ENCODE data around the gene EREG.
"Not testable (repeated sequence)": the region's sequence is repeated elsewhere in the genome, so short reads cannot be mapped to it uniquely, and the experiment has no call there.

The EREG gene

GRCh38 chr4:74340421-74340820, 24.5 kb upstream of the EREG start:
- DNase-seq (ENCODE audit: low read depth in 2 of 2, low spot score in 1 of 2): not testable (repeated sequence)

DNA sequence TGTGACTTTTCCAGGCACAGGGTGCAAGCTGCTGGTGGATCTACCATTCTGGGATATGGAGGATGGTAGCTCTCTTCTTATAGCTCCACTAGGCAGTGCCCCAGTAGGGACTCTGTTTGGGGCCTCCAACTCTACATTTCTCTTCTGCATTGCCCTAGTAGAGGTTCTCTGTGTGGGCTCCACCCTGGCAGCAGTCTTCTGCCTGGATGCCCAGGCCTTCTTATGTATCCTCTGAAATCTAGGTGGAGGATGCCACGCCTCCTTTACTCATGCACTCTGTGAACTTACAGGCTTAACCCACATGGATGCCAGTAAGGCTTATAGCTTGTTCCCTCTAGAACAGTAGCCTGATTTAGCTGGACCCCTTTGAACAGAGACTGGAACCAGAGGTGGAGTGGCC, 20.9 kb upstream of the EREG start:
- DNase-seq (ENCODE audit: low read depth in 2 of 2, low spot score in 1 of 2): no peak

DNA sequence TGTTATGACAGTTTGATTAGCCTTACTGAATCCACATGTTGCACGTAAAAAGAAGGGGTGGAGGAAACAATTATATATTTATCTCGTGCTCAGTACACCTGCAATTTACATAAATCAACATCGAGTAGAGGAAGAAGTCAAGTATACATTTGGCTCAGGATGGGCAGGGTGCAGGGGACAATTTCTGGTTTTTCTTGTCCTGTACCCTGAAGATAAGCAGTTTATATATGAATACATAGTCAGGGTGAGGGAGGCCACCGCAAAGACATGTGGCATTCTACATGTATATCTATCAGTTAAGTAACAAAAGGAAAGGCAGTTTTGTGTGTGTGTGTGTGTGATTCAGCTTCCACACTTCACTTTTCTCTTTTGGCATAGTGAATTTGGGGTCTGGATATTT, 11.1 kb upstream of the EREG start:
- no peak for DNase-seq (ENCODE audit: low read depth in 2 of 2, low spot score in 1 of 2)

GRCh38 chr4:74357965-74358364, 7.0 kb upstream of the EREG start:
- DNase-seq (ENCODE audit: low read depth in 2 of 2, low spot score in 1 of 2): no peak

DNA sequence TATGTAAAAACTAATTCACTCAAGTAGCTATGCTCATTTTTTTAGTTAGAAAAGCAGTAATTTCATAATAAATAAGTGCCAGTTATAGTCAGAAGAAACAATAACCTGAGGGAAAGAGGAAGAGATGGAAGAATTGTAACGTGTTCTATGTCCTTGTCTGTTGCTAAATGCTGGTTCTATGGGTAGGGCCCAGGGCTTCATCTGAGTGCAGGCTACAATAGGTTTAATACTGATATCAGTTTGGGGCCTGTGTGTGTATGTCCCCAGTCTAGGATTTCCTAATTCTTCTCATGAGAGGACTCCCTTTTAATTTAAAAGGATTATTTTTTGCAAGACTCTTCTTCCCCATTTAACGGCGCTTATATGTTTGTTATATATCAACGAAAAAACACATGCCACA, 3.3 kb upstream of the EREG start:
- no peak for DNase-seq (ENCODE audit: low read depth in 2 of 2, low spot score in 1 of 2)

- DNase-seq (ENCODE audit: low read depth in 2 of 2, low spot score in 1 of 2): no peak
Measured at GRCh38 chr4:74362347-74362746, 2.6 kb upstream of the EREG start.

DNA sequence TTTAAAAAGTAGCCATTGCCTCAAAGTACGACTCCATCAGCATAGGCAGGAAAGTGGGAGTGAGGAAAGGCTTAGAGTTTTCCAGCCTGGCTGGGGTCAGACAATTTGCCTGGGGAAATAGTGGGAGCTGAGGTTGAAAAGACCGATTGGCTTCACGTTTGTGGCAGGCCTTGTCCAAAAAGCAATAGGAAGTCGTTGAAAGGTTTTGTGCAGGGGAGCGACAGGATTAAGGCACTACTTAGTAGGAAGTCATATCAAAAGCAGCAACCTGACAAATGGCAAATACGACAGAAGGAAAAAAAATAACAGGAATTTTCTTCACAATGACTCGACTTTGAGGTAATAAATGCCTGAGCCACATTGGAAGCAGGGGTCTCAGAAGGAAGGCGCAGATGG, 691 bp upstream of the EREG start:
- no peak for DNase-seq (ENCODE audit: low read depth in 2 of 2, low spot score in 1 of 2)

GRCh38 chr4:74365761-74366160, 816 bp downstream of the EREG start:
- DNase-seq (ENCODE audit: low read depth in 2 of 2, low spot score in 1 of 2): no peak

GRCh38 chr4:74366367-74366911, 1.5 kb downstream of the EREG start:
- no peak for DNase-seq (ENCODE audit: low read depth in 2 of 2, low spot score in 1 of 2)

- no peak for DNase-seq (ENCODE audit: low read depth in 2 of 2, low spot score in 1 of 2)
Measured at GRCh38 chr4:74367656-74368290, 2.8 kb downstream of the EREG start.

DNA sequence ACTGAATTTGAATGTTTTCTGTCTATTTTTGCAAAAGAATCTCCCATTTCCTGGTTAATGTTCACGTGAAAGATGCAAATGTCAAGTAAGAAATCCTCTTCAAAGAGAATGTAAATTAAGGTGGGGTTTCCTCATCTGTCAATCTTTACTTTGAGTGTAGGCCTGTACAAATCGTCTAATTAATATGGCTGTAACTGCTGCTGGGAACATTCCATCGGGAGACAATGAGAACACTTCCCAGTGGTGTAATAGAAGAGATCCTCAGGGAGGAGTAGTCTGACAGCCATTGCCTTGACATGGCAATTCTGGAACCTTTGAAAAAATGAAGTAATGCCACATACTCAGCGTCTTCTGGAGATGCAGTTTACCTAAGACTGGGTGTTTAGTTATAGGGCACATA, 3.7 kb downstream of the EREG start:
- DNase-seq (ENCODE audit: low read depth in 2 of 2, low spot score in 1 of 2): no peak

DNA sequence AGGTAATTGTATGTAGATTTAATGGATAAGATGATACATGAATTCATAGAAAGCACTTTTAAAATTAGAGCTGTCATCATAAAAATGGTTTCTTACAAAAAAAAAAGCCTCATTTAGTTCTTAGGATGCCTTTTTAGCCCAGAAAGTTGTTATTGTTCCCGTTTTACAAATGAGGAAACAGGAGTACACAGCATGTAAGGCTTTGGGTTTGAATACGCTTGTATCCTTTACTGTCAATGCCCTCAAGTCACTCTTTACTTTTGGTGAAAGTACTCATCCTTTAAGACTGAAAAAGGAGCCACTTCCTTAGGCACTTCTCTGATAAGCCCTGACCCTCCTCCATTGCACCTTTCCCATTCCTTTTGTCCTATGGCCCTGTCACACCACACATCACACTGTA, 4.9 kb downstream of the EREG start:
- no peak for DNase-seq (ENCODE audit: low read depth in 2 of 2, low spot score in 1 of 2)

- no peak for DNase-seq (ENCODE audit: low read depth in 2 of 2, low spot score in 1 of 2)
Measured at GRCh38 chr4:74370912-74371311, 6.0 kb downstream of the EREG start.

GRCh38 chr4:74374128-74374527, 9.2 kb downstream of the EREG start:
- DNase-seq (ENCODE audit: low read depth in 2 of 2, low spot score in 1 of 2): no peak

- DNase-seq (ENCODE audit: low read depth in 2 of 2, low spot score in 1 of 2): no peak
Measured at GRCh38 chr4:74374561-74375327, 9.8 kb downstream of the EREG start.

GRCh38 chr4:74375824-74376426, 11.0 kb downstream of the EREG start:
- no peak for DNase-seq (ENCODE audit: low read depth in 2 of 2, low spot score in 1 of 2)

GRCh38 chr4:74376888-74377483, 12.0 kb downstream of the EREG start:
- no peak for DNase-seq (ENCODE audit: low read depth in 2 of 2, low spot score in 1 of 2)

DNA sequence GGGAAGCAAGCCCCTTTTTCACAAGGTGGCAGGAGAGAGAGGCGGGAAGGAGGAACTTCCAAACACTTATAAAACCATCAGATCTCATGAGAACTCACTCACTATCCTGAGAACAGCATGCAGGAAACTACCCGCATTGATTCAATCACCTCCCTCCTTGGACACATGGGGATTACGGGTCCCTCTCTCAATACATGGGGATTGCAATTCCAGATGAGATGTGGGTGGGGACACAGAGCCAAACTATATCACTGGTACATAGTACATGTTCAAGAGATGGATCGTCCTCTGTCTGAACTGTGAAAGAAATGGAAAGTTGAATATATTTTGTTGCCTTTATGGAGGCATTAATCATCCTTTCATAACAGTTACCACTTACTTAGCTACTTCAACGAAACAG, 12.8 kb downstream of the EREG start:
- DNase-seq (ENCODE audit: low read depth in 2 of 2, low spot score in 1 of 2): no peak

- no peak for DNase-seq (ENCODE audit: low read depth in 2 of 2, low spot score in 1 of 2)
Measured at GRCh38 chr4:74378573-74378972, 13.6 kb downstream of the EREG start.

DNA sequence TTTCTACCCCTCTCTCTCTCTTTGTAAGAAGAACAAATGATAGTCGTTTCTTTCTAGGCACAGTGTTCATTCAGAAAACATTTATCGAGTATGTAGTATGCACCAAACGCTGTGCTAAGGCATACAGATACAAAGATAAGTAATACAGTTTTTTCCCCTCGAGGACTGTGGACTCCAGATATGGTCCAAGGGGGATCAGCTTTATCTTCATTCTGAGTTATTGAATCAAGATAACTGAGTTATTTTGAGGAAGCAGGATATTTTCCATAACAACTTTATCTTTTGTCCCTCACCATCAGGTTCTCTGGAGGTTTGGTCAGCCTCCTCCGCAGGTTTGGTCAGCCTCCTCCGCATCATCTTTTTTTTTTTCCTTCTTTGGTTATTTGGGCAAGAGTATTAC, 15.0 kb downstream of the EREG start:
- DNase-seq (ENCODE audit: low read depth in 2 of 2, low spot score in 1 of 2): no peak

DNA sequence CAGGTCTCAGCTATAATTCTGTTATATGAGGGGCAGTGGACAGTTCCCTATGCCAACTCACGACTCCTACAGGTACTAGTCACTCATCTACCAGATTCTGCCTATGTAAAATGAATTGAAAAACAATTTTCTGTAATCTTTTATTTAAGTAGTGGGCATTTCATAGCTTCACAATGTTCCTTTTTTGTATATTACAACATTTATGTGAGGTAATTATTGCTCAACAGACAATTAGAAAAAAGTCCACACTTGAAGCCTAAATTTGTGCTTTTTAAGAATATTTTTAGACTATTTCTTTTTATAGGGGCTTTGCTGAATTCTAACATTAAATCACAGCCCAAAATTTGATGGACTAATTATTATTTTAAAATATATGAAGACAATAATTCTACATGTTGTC, 20.4 kb downstream of the EREG start:
- no peak for DNase-seq (ENCODE audit: low read depth in 2 of 2, low spot score in 1 of 2)

- DNase-seq (ENCODE audit: low read depth in 2 of 2, low spot score in 1 of 2): no peak
Measured at GRCh38 chr4:74386159-74386558, 21.2 kb downstream of the EREG start.
